Effector memory CD4-positive, alpha-beta T cell (primary cell): ENCODE results near the gene HLA-G.

Source experiments
- DNase-seq, 3 donors: peaks; one replicate each; pipeline ENCODE4 v3.0.0-alpha.2; 2020
- H3K27ac ChIP-seq: 2 replicates; pipeline ENCODE4 v1.7.0; 2013; ENCODE audit warnings: mild to moderate bottlenecking, low read length, moderate library complexity; ENCODE audit not compliant: insufficient read depth, poor library complexity, severe bottlenecking
- H3K27me3 ChIP-seq: replicated peaks from 2 replicates; pipeline ENCODE4 v1.7.0; 2013; ENCODE audit warnings: mild to moderate bottlenecking, low read length; ENCODE audit not compliant: insufficient read depth, control insufficient read depth, poor library complexity, severe bottlenecking
- H3K36me3 ChIP-seq: 2 replicates; pipeline ENCODE4 v1.7.0; 2013; ENCODE audit warnings: mild to moderate bottlenecking, low read length, moderate library complexity; ENCODE audit not compliant: control insufficient read depth, insufficient read depth
- H3K4me1 ChIP-seq: 2 replicates; pipeline ENCODE4 v1.7.0; 2013; ENCODE audit warnings: low read length, mild to moderate bottlenecking; ENCODE audit not compliant: control insufficient read depth, insufficient read depth, poor library complexity, severe bottlenecking
- H3K4me3 ChIP-seq: 2 replicates; pipeline ENCODE4 v1.7.0; 2013; ENCODE audit warnings: low read length, low read depth, mild to moderate bottlenecking; ENCODE audit not compliant: insufficient read depth, poor library complexity, severe bottlenecking
- H3K9me3 ChIP-seq: 2 replicates; pipeline ENCODE4 v1.7.0; 2013; ENCODE audit warnings: mild to moderate bottlenecking, low read length, moderate library complexity; ENCODE audit not compliant: control insufficient read depth

Gene HLA-G

GRCh38 chr6:29831776-29832175 lies 4.2 kb downstream of the HLA-G start:
- H3K27me3 ChIP-seq, result peaks cover 26% of the 10 kb centered on the region
- no peak for DNase-seq
- H3K27ac ChIP-seq, result no peak overlapping the region
- H3K36me3 ChIP-seq, result no peaks in the 10 kb centered on the region
- no peaks in the 10 kb centered on the region for H3K9me3 ChIP-seq
- peaks cover 13% of the 10 kb centered on the region for H3K4me1 ChIP-seq
- H3K4me3 ChIP-seq, result no peak overlapping the region

- Histone ChIP-seq H3K36me3 (no peaks in the 10 kb centered on the region), H3K4me1 (no peaks in the 10 kb centered on the region), H3K27ac (no peak overlapping the region), H3K9me3 (no peaks in the 10 kb centered on the region), H3K4me3 (no peak overlapping the region), H3K27me3 (peaks cover 9% of the 10 kb centered on the region)
- DNase-seq, result peak; percentile 25 to 42 (median 42)
These were observed 7.2 kb downstream of the HLA-G start for GRCh38 chr6:29834564-29835436.

GRCh38 chr6:29839917-29840316 lies 12.3 kb downstream of the HLA-G start:
- no peak for DNase-seq
- Histone ChIP-seq H3K27ac (no peak overlapping the region), H3K27me3 (peaks cover 3% of the 10 kb centered on the region), H3K9me3 (no peaks in the 10 kb centered on the region), H3K36me3 (no peaks in the 10 kb centered on the region), H3K4me1 (no peaks in the 10 kb centered on the region), H3K4me3 (no peak overlapping the region)

GRCh38 chr6:29841030-29841429 lies 13.4 kb downstream of the HLA-G start:
- no peak for DNase-seq
- H3K4me1 ChIP-seq, result no peaks in the 10 kb centered on the region
- H3K27ac ChIP-seq, result no peak overlapping the region
- H3K36me3 ChIP-seq, result no peaks in the 10 kb centered on the region
- no peaks in the 10 kb centered on the region for H3K27me3 ChIP-seq
- no peaks in the 10 kb centered on the region for H3K9me3 ChIP-seq
- no peak overlapping the region for H3K4me3 ChIP-seq

GRCh38 chr6:29845405-29846006 lies 17.9 kb downstream of the HLA-G start:
- Histone ChIP-seq H3K9me3 (no peaks in the 10 kb centered on the region), H3K4me3 (no peak overlapping the region), H3K36me3 (no peaks in the 10 kb centered on the region), H3K4me1 (peaks cover 12% of the 10 kb centered on the region), H3K27me3 (peaks cover 18% of the 10 kb centered on the region), H3K27ac (no peak overlapping the region)
- DNase-seq, result peak in 2 of 3 donors; percentile 13 to 16

- H3K36me3 ChIP-seq, result no peaks in the 10 kb centered on the region
- no peaks in the 10 kb centered on the region for H3K9me3 ChIP-seq
- DNase-seq, result peak; percentile 66 to 76 (median 67)
- peaks cover 23% of the 10 kb centered on the region for H3K27me3 ChIP-seq
- peaks cover 12% of the 10 kb centered on the region for H3K4me1 ChIP-seq
- H3K4me3 ChIP-seq, result no peak overlapping the region
- H3K27ac ChIP-seq, result no peak overlapping the region
These were observed 20.4 kb downstream of the HLA-G start for GRCh38 chr6:29847871-29848630.

- Histone ChIP-seq H3K4me3 (no peak overlapping the region), H3K4me1 (peaks cover 12% of the 10 kb centered on the region), H3K9me3 (no peaks in the 10 kb centered on the region), H3K27ac (no peak overlapping the region), H3K36me3 (no peaks in the 10 kb centered on the region), H3K27me3 (peaks cover 23% of the 10 kb centered on the region)
- no peak for DNase-seq
These were observed 22.5 kb downstream of the HLA-G start for GRCh38 chr6:29850011-29850553.

GRCh38 chr6:29851190-29851589 lies 23.6 kb downstream of the HLA-G start:
- H3K27me3 ChIP-seq, result peaks cover 23% of the 10 kb centered on the region

GRCh38 chr6:29853245-29853644 lies 25.6 kb downstream of the HLA-G start:
- Histone ChIP-seq H3K27me3 (peaks cover 20% of the 10 kb centered on the region), H3K36me3 (no peaks in the 10 kb centered on the region), H3K4me1 (peaks cover 10% of the 10 kb centered on the region), H3K4me3 (no peak overlapping the region), H3K27ac (no peak overlapping the region), H3K9me3 (no peaks in the 10 kb centered on the region)
- DNase-seq, result no peak

More at GRCh38 chr6:29851190-29851589, 23.6 kb downstream of the HLA-G start:
- Histone ChIP-seq H3K4me1 (peaks cover 12% of the 10 kb centered on the region), H3K4me3 (no peak overlapping the region), H3K9me3 (no peaks in the 10 kb centered on the region), H3K36me3 (no peaks in the 10 kb centered on the region), H3K27ac (no peak overlapping the region)
- DNase-seq, result no peak
